Lower leg skin (tissue), 3 donors: Measurements from ENCODE around the gene PLB1.

Experiments
- CTCF ChIP-seq, 3 donors: fragments of 450-650 bp; IDR thresholded peaks; one replicate each; pipeline ENCODE4 v1.5.1; 2016; ENCODE audit warnings: antibody characterized with exemption in 3 of 3, mild to moderate bottlenecking in 3 of 3, moderate library complexity in 2 of 3
- POLR2A ChIP-seq, 2 donors: fragments of 450-650 bp; IDR thresholded peaks; one replicate each; pipeline ENCODE4 v1.6.1; 2016 to 2017; ENCODE audit warnings: antibody characterized with exemption in 2 of 2, mild to moderate bottlenecking in 1 of 2, moderate library complexity in 1 of 2

DNA sequence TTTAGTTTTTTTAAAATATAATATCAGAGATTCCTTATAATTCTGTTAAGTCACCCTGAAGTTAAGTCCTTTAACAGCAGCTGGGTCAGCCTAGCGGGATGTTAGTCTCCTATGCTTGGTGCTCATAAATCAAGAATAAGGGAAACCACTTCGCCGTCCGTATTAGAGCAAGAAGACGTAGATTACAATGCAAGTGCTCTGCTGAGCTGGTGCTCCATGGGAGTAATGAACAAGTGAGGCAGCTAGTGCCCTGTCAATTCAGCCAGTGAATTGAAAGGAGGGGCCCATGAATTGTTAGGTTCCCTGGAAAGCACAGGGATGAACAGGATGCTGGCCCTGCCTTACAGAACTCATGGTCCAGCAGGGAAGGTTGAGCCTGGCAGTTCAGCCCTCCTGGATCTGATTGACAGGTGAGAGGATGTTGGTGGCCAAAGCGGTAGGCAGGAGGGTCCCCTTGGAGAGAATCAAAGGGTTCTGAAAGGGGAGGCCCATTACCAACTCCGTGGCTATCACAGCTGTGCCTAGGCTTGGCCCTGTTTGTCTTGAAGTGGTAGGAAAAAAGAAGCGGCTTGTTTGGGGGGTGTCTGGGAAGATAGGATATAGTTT is 30.8 kb downstream of the PLB1 start:
- TF ChIP-seq CTCF (IDR thresholded peaks at IDR 0.05) (no peak), POLR2A (IDR thresholded peaks at IDR 0.05) (no peak)
